H9 (cell line): ENCODE results near the gene CCBE1. TPM values are rescaled to one million over a fixed set of nuclear protein-coding genes. Genes with fewer than 3 reads are reported as not detected.

Source experiments
- DNase-seq: peaks from one replicate; pipeline ENCODE4 v3.0.0-alpha.2; 2017
- H2AFZ ChIP-seq: one replicate; pipeline ENCODE4 v1.6.1; 2013; ENCODE audit warnings: mild to moderate bottlenecking, low read length, control low read depth, moderate library complexity
- H2AK5ac ChIP-seq: 2 replicates; pipeline ENCODE4 v1.6.1; 2013; ENCODE audit warnings: low read length, control low read depth, mixed read lengths; ENCODE audit not compliant: insufficient read length
- H2BK120ac ChIP-seq: one replicate; pipeline ENCODE4 v1.6.1; 2013; ENCODE audit warnings: low read depth, mild to moderate bottlenecking, low read length, control low read depth, inconsistent platforms; ENCODE audit not compliant: poor library complexity, severe bottlenecking
- H2BK12ac ChIP-seq: 2 replicates; pipeline ENCODE4 v1.6.1; 2013; ENCODE audit warnings: low read length, control low read depth, mixed read lengths, low read depth; ENCODE audit not compliant: insufficient read length
- H2BK15ac ChIP-seq: 2 replicates; pipeline ENCODE4 v1.6.1; 2013; ENCODE audit warnings: low read depth, low read length, control low read depth
- H2BK20ac ChIP-seq: one replicate; pipeline ENCODE4 v1.6.1; 2013; ENCODE audit warnings: low read depth, mild to moderate bottlenecking, low read length, control low read depth, inconsistent platforms; ENCODE audit not compliant: poor library complexity, severe bottlenecking
- H2BK5ac ChIP-seq: 2 replicates; pipeline ENCODE4 v1.6.1; 2013; ENCODE audit warnings: low read length, control low read depth, mixed read lengths; ENCODE audit not compliant: insufficient read length
- H3K14ac ChIP-seq: 2 replicates; pipeline ENCODE4 v1.6.1; 2013; ENCODE audit warnings: low read length, control low read depth; ENCODE audit not compliant: insufficient read depth
- H3K18ac ChIP-seq: 2 replicates; pipeline ENCODE4 v1.6.1; 2013; ENCODE audit warnings: low read depth, mild to moderate bottlenecking, mixed read lengths, low read length, control low read depth; ENCODE audit not compliant: insufficient read length
- H3K23ac ChIP-seq: 2 replicates; pipeline ENCODE4 v1.6.1; 2013; ENCODE audit warnings: low read length, control low read depth, mixed read lengths, low read depth; ENCODE audit not compliant: insufficient read length
- H3K23me2 ChIP-seq: 2 replicates; pipeline ENCODE4 v1.6.1; 2013; ENCODE audit warnings: low read depth, mild to moderate bottlenecking, mixed read lengths, low read length, control low read depth; ENCODE audit not compliant: insufficient read length, poor library complexity, severe bottlenecking
- H3K27ac ChIP-seq: 2 replicates; pipeline ENCODE4 v1.5.1; 2013; ENCODE audit warnings: low read length, control low read depth, mixed read lengths, low read depth; ENCODE audit not compliant: insufficient read length
- H3K27me3 ChIP-seq: 2 replicates; pipeline ENCODE4 v1.6.1; 2013; ENCODE audit warnings: low read length, control low read depth, inconsistent platforms; ENCODE audit not compliant: insufficient read depth
- H3K4ac ChIP-seq: 2 replicates; pipeline ENCODE4 v1.6.1; 2013; ENCODE audit warnings: low read depth, mild to moderate bottlenecking, control low read depth, inconsistent platforms, low read length, moderate library complexity
- H3K4me1 ChIP-seq: 2 replicates; pipeline ENCODE4 v1.6.1; 2013; ENCODE audit warnings: low read length, control low read depth, inconsistent platforms; ENCODE audit not compliant: insufficient read depth
- H3K4me2 ChIP-seq: 2 replicates; pipeline ENCODE4 v1.6.1; 2013; ENCODE audit warnings: low read length, control low read depth, mixed read lengths; ENCODE audit not compliant: insufficient read length, insufficient read depth
- H3K56ac ChIP-seq: 2 replicates; pipeline ENCODE4 v1.6.1; 2013; ENCODE audit warnings: low read depth, mild to moderate bottlenecking, mixed read lengths, low read length, control low read depth; ENCODE audit not compliant: insufficient read length
- H3K79me1 ChIP-seq: 2 replicates; pipeline ENCODE4 v1.6.1; 2013; ENCODE audit warnings: low read depth, mild to moderate bottlenecking, moderate library complexity, low read length, control low read depth, inconsistent platforms; ENCODE audit not compliant: insufficient read depth, poor library complexity, severe bottlenecking
- H3K79me2 ChIP-seq: 2 replicates; pipeline ENCODE4 v1.6.1; 2013; ENCODE audit warnings: low read length, control low read depth, inconsistent platforms; ENCODE audit not compliant: insufficient read depth
- H3K9ac ChIP-seq: 2 replicates; pipeline ENCODE4 v1.6.1; 2013; ENCODE audit warnings: low read length, control low read depth, mixed read lengths; ENCODE audit not compliant: insufficient read length; ENCODE audit errors: extremely low read depth
- H3K9me3 ChIP-seq: one replicate; pipeline ENCODE4 v1.6.1; 2013; ENCODE audit warnings: low read depth, low read length, inconsistent platforms; ENCODE audit not compliant: control insufficient read depth
- H3T11ph ChIP-seq: one replicate; pipeline ENCODE4 v1.6.1; 2013; ENCODE audit warnings: mild to moderate bottlenecking, low read length, control low read depth, inconsistent platforms
- H4K20me1 ChIP-seq: one replicate; pipeline ENCODE4 v1.6.1; 2013; ENCODE audit not compliant: control insufficient read depth, insufficient read length, insufficient read depth
- H4K5ac ChIP-seq: 2 replicates; pipeline ENCODE4 v1.6.1; 2013; ENCODE audit warnings: low read depth, mild to moderate bottlenecking, mixed read lengths, low read length, control low read depth; ENCODE audit not compliant: insufficient read length
- H4K8ac ChIP-seq: replicated peaks from 2 replicates; pipeline ENCODE4 v1.6.1; 2013; ENCODE audit warnings: low read length, control low read depth, mixed read lengths, low read depth; ENCODE audit not compliant: insufficient read length
- H4K91ac ChIP-seq: 2 replicates; pipeline ENCODE4 v1.6.1; 2013; ENCODE audit warnings: low read depth, mild to moderate bottlenecking, moderate library complexity, mixed read lengths, low read length, control low read depth; ENCODE audit not compliant: insufficient read length
- H3K27ac Mint-ChIP-seq, 3 experiments: 2 replicates in 2 of 3; 3 replicates in 1 of 3; pipeline ENCODE4 v1.8.0; 2020 to 2021; ENCODE audit warnings: mixed read lengths in 3 of 3, mild to moderate bottlenecking in 1 of 3, moderate library complexity in 1 of 3
- H3K27me3 Mint-ChIP-seq: 2 replicates; pipeline ENCODE4 v1.8.0; 2021; ENCODE audit warnings: low read depth, mild to moderate bottlenecking, moderate library complexity, mixed read lengths
- H3K36me3 Mint-ChIP-seq, 3 experiments: 2 replicates in 2 of 3; 3 replicates in 1 of 3; pipeline ENCODE4 v1.8.0; 2020 to 2021; ENCODE audit warnings: low read depth in 3 of 3, mixed read lengths in 3 of 3; ENCODE audit not compliant: insufficient read depth in 1 of 3
- H3K4me1 Mint-ChIP-seq, 2 experiments: 2 replicates each; pipeline ENCODE4 v1.8.0; 2020; ENCODE audit warnings: mixed read lengths in 2 of 2
- H3K4me3 Mint-ChIP-seq, 2 experiments: 2 replicates in 1 of 2; 3 replicates in 1 of 2; pipeline ENCODE4 v1.8.0; 2020 to 2021; ENCODE audit warnings: mild to moderate bottlenecking in 2 of 2, mixed read lengths in 2 of 2, moderate library complexity in 1 of 2
- H3K9me3 Mint-ChIP-seq, 2 experiments: 2 replicates in 1 of 2; 3 replicates in 1 of 2; pipeline ENCODE4 v1.8.0; 2020; ENCODE audit warnings: mild to moderate bottlenecking in 2 of 2, mixed read lengths in 2 of 2, moderate library complexity in 1 of 2
- CTCF ChIP-seq: fragments of 200-600 bp; sonication (generic); conservative IDR thresholded peaks from 3 replicates; pipeline ENCODE4 v1.8.0; 2021; ENCODE audit warnings: antibody characterized with exemption, mild to moderate bottlenecking
- WGBS: extraction: QIAGEN DNeasy Blood & Tissue Kit; methylation state at CpG from one replicate; pipeline ENCODE4 v1.1.7; 2013; ENCODE audit warnings: missing lambda C conversion rate, low lambda C conversion rate, mixed read lengths; ENCODE audit not compliant: insufficient read length; ENCODE audit errors: extremely low coverage; 5-methylcytosine and 5-hydroxymethylcytosine counted together
- total RNA-seq: library from RNA; stranded (reverse); gene quantifications from 2 replicates; pipeline ENCODE4 v1.2.1, GENCODE V29; 2021

The CCBE1 gene
- total RNA-seq, 1 experiment from 2014 or later: 0.39 TPM

- H3K9ac ChIP-seq: no peak overlapping the region
- no peak overlapping the region for H2BK120ac ChIP-seq
- no peak overlapping the region for H2BK15ac ChIP-seq
- H3K4ac ChIP-seq: no peak overlapping the region
- H4K8ac ChIP-seq: no peak overlapping the region
- no peak overlapping the region for H2AK5ac ChIP-seq
- H3K9me3 ChIP-seq: no peaks in the 10 kb centered on the region
- no peak overlapping the region for H3K27ac ChIP-seq
- no peak overlapping the region for H2AFZ ChIP-seq
- Mint-ChIP-seq H3K9me3 (no peaks in the 10 kb centered on the region; a peak in 1 of 5 replicates), H3K36me3 (no peaks in the 10 kb centered on the region), H3K4me1 (peaks cover 21 to 29% of the 10 kb centered on the region in 2 experiments), H3K4me3 (no peak overlapping the region; a peak in 1 of 5 replicates), H3K27ac (no peak overlapping the region), H3K27me3 (no peaks in the 10 kb centered on the region; the same call in 1 of the 2 replicates)
- no peaks in the 10 kb centered on the region for H3K27me3 ChIP-seq
- no peaks in the 10 kb centered on the region for H3K79me2 ChIP-seq
- H2BK20ac ChIP-seq: no peak overlapping the region
- no peaks in the 10 kb centered on the region for H3K23me2 ChIP-seq
- no peak overlapping the region for H4K5ac ChIP-seq
- no peak overlapping the region for H3K4me2 ChIP-seq
- no peak overlapping the region for H2BK12ac ChIP-seq
- no peak overlapping the region for H4K91ac ChIP-seq
- H3K18ac ChIP-seq: no peak overlapping the region
- H3T11ph ChIP-seq: no peak overlapping the region
- TF ChIP-seq CTCF: no peak
- H3K4me1 ChIP-seq: no peaks in the 10 kb centered on the region; the same call in 1 of the 2 replicates
- no peak overlapping the region for H2BK5ac ChIP-seq
- no peak overlapping the region for H3K14ac ChIP-seq
- H4K20me1 ChIP-seq: no peaks in the 10 kb centered on the region
- no peak for DNase-seq
- no peak overlapping the region for H3K56ac ChIP-seq
- no CpG with 5 or more reads among the region's 3 CpGs for WGBS
- no peaks in the 10 kb centered on the region for H3K79me1 ChIP-seq
- no peak overlapping the region for H3K23ac ChIP-seq
Measured at GRCh38 chr18:59565957-59566356, 131.3 kb downstream of the CCBE1 start.
